Germinal center (tissue), 1 donor: ENCODE results near the gene JAM2.
"Not testable (repeated sequence)": the region's sequence is repeated elsewhere in the genome, so short reads cannot be mapped to it uniquely, and the experiment has no call there.

Source experiments
- DNase-seq: peaks from one replicate; pipeline ENCODE4 v3.0.0; 2012; ENCODE audit warnings: mixed read lengths, low spot score

The JAM2 gene, protein sequence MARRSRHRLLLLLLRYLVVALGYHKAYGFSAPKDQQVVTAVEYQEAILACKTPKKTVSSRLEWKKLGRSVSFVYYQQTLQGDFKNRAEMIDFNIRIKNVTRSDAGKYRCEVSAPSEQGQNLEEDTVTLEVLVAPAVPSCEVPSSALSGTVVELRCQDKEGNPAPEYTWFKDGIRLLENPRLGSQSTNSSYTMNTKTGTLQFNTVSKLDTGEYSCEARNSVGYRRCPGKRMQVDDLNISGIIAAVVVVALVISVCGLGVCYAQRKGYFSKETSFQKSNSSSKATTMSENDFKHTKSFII

DNA sequence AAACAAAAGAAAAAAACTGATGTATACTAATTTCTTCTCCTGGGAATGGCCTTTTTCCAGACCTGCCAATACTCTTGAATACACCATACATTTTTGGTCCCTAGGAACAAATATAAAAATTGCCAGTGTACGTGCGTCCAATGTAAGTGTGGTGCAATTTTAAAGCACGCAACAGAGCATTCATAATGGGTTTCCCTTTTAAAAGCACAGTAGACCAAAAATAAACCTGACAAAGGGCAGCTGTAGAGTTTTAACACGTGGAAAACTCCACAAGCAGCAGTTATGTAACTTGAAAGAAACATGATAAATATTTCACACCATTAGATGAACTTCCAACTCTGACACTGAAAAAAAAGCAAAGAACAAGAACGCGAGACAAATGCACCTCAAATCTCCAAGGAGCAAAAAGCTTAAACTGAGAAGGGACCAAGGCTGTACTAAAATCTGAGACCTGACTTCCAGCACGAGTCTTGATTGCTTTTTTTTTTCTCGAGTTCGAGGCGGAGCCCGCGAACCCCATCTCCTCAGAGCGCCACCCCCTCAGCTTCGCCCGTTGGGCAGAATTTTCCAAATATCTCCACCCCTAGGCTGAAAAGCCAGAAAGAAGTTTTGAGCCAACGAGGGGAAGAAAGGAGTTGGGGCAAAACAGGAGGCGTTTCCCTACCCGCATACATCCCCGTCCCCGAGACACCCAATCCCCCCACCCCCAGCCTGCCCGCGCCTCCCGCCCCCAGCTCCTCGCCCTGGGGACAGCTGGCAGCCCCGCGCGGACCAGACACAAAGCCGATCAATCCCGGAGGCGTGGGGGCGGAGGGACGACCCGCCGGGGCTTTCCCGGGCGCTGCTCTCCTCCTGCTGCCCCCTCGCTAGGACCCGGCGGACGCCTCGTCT is at the start of gene JAM2:
Gene JAM2, plus strand, starts transcription at position 599 of the 891 bp plus-strand sequence. CDS start 564 bp downstream, outside the sequence.
- DNase-seq: peak; percentile 55

DNA sequence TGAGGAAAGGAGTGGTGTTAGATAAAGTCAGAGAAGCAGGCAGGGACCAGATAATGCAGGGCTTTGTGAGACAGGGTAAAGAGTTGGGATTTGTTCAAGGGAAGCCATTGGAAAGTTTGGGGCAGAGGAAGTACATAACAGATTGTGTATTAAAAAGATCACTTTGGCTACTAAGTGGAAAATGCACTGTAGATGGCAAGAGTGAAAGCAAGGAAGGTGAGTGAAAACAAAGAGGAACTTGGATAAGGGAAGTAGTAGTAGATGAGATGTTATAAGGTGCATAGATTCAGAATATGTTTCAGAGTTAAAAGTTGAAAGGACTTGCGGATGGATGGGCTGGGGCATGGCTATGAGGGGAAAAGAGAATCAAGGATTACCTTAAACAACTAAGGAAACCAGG is 49.2 kb upstream of the JAM2 start:
- no peak for DNase-seq

DNA sequence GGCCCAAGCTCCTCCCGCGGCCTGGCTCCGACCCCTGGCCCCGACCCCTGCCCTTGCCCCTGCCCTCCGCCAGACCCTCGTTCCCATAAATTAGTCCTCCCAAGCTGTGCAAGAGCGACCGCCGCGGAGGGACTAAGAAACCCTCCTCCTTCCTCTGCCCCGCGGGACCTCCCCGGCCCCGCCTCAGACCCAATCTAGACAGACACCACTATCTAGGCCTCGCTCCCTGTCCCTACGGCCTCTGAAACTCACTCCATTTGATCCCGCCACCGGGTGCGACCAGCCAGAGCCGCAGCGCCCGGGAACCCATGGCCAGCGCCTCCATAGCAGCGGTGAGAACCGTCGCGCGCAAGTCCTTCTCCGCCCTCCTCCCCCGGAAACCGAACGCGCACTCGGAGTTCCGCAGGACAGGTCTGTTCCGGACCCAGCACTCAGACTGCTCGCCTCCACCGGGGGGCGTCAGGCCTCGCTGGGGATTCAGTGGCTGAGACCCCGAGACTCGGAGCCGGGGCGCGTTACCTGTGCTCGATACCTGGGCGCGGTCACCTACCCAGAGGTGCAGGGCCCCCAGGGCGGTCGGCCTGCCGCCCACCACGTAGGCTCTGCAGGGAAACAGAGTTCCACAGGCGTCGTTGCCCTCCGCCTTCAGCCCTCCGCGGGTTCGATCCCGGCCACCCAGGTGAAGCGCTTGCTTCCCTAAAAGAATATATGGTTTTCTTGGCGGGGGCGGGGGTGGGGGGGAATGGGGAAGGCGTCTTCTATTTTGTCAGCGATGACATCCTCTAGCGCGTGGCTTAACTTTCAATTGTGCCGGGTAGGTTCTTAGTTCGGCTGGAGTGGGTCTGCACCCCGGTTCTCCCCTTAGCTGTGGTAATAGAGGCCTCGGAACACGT is 31.7 kb upstream of the JAM2 start, which contains the start of gene MRPL39:
Gene MRPL39, minus strand, starts transcription at position 331 of the 893 bp plus-strand sequence. Its CDS starts 6 bp downstream, at position 325.
- DNase-seq: peak; percentile 90

DNA sequence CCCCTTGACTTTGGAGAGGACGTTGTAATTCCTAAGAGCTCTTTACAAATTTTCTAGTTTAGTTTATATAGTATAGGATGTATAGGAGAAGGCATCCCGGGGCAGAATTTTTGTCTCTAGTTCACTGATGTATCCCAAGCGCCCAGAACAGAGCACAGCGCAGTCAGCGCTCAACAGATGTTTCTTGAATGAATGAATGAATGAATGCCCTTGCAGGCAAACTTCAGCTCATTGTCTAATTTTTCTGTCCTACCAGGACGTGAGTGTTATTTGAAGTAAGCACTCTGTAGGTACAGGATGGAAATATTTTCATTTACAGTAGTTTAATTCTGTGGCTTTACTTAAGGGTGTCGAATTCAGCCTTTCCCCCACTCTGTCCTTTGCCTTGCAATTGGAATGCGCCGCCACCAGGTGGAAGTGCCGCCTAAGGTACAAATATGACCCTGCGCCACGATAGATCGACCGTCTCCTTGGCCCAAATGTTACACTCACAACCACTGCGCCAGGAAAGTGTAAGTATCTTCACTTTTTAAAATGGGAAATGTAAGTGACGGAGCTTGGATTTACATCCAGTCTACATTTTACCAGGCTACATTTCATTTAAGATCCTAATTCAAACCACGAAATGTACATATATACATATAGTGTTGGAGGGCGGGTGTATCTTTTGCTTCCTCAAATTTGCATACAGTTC is 30.9 kb upstream of the JAM2 start:
- DNase-seq: peak; percentile 78

DNA sequence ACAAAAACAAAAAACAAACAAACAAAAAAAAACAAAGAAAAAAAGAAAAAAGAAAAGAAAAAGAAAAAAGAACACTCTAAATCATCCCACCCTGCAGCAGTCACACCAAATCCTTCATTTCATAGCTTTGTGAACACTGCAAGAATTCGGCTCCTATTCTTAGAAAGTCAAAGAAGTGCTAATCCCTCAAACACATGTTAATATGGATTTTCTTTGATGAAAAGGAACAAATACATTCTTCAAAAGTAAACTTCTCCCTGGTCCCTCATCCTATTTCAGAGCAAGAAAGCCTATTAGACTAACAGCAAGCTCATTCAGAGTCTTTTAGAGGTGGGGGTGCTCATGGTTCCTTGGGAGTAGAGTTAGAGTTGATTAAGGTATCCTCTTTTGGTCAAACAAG is 24.6 kb upstream of the JAM2 start:
- no peak for DNase-seq

DNA sequence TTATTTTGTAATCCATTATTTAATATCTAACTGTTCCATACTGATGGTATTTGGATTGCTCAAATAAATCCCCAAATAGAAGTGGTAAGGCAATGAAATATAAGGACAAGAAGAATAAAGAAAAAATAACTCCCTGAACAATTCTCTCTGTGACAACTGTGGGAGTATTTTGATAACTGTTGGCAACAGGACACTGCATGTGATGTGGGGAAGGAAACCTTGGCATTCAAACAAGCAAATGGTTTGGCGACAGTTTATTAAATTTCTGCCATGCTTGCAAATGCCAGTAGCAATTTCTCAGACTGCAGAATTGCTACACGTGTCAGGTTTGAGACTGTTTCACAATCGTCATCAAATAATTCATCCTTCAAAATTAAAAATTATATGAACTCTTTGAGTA is 23.2 kb upstream of the JAM2 start:
- DNase-seq: no peak

DNA sequence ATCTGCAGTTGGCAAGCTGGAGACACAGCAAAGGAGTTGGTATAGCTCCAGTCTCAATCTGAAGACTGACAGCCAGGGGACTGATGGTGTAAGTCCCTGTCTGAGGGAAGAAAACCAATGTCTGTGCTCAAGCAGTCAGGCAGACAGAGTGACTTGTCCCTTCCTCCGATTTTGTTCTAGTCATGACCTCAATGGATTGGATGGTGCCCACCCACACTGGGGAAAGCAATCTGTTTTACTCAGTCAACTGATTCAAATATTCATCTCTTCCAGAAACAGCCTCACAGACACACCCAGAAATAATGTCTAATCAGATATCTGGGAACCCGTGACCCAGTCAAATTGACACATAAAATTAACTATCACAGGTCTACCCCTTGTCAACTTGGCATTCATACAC is 19.9 kb upstream of the JAM2 start:
- DNase-seq: no peak

DNA sequence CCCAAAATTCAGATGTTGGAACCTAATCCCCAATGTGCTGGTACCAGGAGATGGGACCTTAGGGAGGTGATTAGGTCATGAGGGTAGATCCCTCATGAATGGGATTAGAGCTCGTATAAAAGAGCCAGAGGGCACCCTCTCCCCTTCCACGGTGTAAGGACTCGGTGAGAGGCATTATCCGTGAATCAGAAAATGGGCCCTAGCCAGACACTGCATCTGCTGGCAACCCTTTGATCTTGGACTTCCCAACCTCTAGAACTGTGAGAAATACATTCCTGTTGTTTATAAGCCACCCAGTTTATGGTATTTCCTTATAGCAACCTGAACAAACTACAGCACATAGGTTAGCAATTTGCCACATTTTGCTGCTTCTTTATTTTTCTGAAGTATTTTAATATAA is 14.5 kb upstream of the JAM2 start:
- no peak for DNase-seq

DNA sequence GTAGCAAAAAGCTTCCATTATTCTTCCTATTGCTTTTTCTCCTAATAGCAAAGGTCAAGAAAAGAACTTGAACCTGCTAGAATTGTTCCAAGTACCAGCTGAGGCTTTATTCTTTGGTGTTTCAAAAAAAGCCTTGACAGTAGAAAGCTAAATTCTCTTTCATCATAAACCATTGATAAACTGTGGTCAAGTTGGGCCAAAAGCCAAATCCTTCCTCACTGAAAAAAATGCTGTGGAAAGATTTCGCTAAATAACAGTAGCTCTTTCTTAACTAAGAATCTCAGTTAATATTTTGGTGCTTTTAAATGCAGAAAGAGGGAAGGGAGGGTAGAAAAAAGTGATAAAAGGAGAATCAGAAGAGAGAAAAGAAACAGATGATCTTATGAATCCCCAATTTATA is 14.0 kb upstream of the JAM2 start:
- no peak for DNase-seq

DNA sequence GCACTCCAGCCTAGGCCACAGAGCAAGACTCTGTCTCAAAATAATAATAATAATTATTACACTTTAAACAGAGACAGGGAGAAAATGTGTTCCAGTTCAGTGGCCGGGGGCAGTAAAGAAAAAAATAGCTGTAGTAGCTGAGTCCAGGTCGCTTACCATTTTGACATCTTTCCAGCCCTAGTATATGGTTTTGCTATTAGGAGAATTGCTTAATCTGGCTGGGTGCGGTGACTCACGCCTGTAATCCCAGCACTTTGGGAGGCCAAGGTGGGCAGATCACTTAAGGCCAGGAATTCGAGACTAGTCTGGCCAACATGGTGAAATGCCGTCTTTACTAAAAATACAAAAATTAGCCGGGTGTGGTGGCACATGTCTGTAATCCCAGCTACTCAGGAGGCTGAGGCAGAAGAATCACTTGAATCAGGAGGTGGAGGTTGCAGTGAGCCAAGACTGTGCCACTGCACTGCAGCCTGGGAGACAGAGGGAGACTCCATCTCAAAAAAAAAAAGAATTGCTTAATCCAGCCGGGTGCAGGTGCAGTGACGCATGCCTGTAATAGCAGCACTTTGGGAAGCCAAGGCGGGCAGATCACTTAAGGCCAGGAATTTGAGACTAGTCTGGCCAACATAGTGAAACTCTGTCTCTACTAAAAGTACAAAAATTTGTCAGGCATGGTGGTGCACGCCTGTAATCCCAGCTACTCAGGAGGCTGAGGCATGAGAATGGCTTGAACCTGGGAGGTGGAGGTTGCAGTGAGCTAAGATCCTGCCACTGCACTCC is 13.1 kb upstream of the JAM2 start:
- DNase-seq: not testable (repeated sequence)

DNA sequence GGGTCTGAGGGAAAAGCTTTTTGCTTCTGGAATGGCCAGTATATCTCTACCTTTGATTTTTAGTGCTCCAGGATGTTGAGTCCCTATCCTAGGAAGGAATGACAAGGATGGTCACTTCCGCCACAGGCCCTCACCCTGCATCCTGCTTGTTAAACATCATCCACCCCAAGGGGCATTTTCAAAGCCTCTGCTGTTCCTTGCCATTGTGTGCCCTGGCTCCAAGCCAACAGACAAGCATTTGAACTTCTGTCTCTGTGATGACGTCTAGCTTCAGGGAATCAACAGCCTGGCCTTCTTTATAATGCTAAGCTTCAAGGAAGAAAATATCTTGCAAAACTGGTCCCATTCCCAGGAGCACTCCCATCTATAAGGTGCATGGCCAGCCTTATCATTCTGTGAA is 12.3 kb upstream of the JAM2 start:
- no peak for DNase-seq

DNA sequence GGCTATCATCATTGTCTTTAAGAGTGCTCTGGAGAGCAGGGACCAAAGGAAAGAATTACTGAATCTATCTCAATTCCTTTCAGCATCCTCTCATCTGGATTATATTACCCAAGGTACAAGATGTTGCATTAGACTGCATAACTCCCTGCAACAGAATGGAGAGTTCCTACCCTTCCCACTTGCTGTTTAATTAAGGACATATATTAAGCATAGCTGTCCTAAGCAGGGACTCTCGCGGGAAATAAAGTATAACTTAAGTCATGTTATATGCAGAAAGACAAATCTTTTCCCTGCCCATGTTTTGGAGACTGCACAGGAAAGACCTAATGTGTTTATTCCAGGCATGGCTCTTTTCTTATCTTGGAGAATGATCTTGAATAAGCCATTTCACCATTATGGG is 6.8 kb upstream of the JAM2 start:
- no peak for DNase-seq

DNA sequence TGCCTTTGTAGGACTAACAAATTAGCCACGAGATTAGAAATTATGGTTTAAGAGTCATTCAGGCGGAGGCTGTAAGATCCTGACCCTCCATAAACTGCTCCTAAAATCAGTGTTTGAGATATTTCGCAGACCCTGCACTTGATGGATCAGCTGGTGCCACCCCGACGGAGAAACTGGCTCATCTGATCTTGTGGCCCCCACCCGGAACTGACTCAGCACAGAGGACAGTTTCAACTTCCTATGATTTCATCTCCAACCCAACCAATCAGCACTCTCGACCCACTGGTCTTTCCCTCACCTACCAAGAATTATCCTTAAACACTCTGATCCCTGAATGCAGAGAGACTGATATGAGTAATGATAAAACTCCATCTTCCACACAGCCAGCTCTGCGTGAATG is 3.7 kb upstream of the JAM2 start:
- no peak for DNase-seq

DNA sequence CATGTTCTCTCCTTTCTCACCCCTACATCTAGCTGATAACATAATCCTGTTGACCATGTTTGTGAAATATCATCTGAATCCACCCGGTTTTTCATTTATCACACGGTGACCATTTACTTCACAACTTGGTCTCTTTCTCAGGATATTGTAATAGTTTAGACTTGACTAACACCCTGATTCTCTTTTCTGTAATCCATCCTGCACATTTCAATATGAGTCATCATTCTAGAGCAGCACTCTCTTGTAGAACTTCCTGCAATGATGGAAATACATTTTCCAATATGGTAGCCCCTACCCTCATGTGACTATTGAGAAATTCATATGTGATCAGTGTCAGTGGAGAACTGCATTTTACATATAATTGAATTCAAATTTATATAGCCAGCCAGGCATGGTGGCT is 2.3 kb upstream of the JAM2 start:
- DNase-seq: no peak

DNA sequence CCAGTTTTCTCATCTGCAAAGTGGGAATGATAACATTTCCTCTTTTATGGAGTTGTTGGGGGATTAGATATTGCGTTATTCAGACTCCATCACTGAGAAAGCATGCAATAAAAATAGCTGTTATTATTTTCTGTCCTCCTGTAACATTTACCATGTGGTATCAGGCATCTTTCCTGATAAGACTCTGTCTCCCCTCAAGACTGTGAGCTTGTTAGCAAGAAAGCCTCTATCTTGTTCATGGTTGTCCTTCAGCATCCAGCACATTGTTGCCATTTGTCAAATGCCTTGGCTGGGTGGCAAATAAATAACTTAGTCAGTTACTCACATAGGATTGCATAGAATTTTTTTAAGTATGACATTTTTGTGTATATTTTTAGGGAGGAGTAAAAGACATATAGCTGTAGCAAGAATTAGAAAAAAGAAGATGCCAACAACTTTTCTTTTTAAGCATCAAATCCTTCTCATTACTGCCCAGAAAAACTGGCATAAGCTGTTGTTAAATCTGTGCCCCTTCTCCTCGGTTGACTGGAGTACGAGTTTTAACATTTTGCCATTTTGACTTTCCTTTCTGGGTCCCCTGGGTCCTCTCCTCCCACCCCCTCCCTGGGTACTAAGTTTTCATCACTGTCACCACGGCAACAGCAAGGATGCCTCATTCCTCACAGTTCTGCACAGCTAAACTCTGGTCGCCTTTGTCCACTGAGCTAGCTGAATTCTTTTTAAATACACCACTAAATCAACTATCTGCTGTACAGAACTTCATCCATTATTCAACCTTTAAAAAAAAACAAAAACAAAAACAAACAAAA is 1.0 kb upstream of the JAM2 start:
- peak; percentile 8 for DNase-seq

DNA sequence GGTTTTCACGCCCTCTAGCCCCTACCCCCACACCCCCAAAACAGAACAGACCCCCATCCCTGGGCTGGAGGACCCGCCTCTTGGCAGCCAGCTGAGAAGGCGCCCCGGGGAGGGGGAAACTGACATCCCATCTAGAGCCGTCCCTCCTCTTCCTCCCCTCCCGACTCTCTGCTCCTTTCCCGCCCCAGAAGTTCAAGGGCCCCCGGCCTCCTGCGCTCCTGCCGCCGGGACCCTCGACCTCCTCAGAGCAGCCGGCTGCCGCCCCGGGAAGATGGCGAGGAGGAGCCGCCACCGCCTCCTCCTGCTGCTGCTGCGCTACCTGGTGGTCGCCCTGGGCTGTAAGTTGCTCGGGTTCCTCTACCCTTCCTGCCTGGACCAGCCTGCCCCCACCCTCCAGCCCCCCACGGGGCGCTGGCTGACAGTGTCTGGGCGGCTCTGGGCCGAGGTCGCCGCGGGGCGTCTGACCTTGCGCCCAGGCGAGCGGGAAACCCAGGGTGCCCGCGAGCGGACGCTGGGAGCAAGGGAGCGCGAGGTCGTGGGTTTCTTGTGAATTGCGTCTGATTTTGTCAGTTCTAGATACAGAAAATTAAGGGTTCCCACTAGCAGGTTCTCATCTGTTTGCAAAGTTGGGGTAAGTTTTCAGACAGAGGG is 618 bp downstream of the JAM2 start:
- DNase-seq: peak; percentile 76

DNA sequence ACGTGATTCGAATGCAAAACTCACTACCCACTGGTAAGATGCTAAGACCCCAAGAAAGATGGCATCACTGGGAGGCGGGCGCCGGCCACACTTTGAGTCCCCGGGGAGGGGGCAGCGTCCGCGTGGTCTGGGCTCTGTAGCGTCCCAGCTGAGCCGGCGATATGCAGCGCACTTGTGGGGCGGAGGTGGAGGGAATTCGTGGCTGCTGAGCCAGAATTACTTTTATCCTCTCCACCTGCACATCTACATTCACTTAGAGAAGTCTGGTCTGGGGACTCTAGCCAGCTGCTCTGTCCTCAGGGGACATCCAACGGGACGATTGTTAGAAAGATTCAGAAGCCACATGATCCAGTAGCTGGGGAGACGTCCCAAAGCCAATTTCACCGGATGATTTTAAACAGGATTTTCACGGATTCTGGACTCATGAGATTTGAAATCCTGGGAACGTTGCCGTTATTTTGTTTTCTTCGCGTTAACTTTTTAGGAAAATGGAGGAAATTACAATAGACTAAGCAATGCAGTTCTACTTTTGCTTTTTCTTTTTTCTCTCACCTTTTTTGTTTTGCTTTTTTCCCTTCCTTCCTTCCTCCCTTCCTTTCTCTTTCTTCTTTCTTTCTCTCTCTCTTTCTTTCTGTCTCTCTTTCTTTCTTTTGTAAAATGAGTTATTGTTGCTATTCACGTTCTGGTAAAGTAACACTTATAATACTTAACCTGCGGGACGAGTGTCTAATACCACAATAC is 1.3 kb downstream of the JAM2 start:
- peak; percentile 18 for DNase-seq

DNA sequence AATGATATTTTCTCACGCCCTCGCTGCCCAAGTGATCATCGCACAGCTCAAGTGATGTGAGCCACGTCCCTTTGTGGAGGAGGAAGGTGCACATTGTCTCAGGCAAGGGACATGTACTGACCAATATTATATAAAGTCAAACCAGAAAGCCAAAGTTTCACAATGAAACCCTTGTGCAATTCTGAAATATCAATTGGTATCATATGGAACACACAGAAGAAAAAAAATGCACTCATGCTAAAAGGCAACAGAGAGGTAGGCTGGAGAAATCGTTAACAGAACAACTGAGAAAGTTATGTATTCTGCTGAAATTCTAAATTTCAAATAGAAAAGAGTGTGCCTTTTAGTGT is 1.9 kb downstream of the JAM2 start:
- DNase-seq: no peak

DNA sequence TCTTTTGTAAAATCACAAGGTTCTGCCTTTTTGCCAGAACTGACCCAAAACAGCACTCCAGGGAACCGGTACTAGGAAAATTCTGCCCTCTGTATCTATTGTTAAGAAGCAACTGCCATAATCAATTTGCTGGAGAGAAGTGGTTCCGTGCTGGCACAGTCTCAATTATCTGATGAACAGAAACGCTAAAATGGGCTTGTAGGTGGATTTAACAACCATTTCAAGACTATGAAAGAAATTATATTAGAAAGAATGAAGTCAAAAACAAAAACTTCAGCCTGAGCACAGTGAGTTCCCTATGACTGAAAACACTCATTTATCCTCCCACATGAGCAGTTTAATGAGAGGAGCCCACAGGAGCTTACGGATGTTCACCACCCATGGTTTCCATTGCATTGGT is 4.4 kb downstream of the JAM2 start:
- no peak for DNase-seq
